SK-N-SH (cell line): Measurements from ENCODE around the gene TPD52L1. TPM values are rescaled to one million over a fixed set of nuclear protein-coding genes. Genes with fewer than 3 reads are reported as not detected.

Experiments used
- CTCF ChIA-PET: fragments of 300-600, 350-600 bp; formaldehyde crosslinking; extraction: SDS; loops from one replicate; lab custom pipeline; 2021; lab: Yijun Ruan, JAX
- POLR2A ChIA-PET: fragments of 350-600 bp; sonication (Branson Sonifier 250); formaldehyde crosslinking; extraction: SDS; loops from one replicate; lab custom pipeline; 2020; ENCODE audit warnings: antibody characterized with exemption, inconsistent platforms; lab: Yijun Ruan, JAX
- DNase-seq: peaks from one replicate; pipeline ENCODE4 v3.0.0; 2012
- H2AFZ ChIP-seq: fragments of 200-600 bp; sonication (generic); 2 replicates; pipeline ENCODE4 v1.8.1; 2016; ENCODE audit warnings: antibody characterized with exemption, mild to moderate bottlenecking, low read depth
- H3F3A ChIP-seq: fragments of 200-600 bp; sonication (generic); replicated peaks from 2 replicates; pipeline ENCODE3; 2016; ENCODE audit warnings: antibody characterized with exemption, mild to moderate bottlenecking; ENCODE audit not compliant: insufficient read depth
- H3K27ac ChIP-seq, 2 experiments: fragments of 200-500 bp in 1 of 2; fragments of 200-600 bp in 1 of 2; sonication (Bioruptor generic) in 1 of 2; sonication (generic), shearing (Covaris generic) in 1 of 2; 2 replicates each; pipeline versions ENCODE4 v1.5.1 to v1.6.1; 2014 to 2016; ENCODE audit warnings: low read depth in 2 of 2, inconsistent platforms in 1 of 2, low read length in 1 of 2, mild to moderate bottlenecking in 1 of 2, mixed read lengths in 1 of 2
- H3K27me3 ChIP-seq: fragments of 200-600 bp; sonication (generic), shearing (Covaris generic); 2 replicates; pipeline ENCODE4 v1.6.1; 2016; ENCODE audit warnings: mixed run types; ENCODE audit not compliant: insufficient read depth
- H3K36me3 ChIP-seq, 2 experiments: fragments of 200-500 bp in 1 of 2; fragments of 200-600 bp in 1 of 2; sonication (Bioruptor generic) in 1 of 2; sonication (generic) in 1 of 2; replicated peaks in 1 of 2; 2 replicates each; pipeline versions ENCODE3 to v1.5.1; 2014 to 2016; ENCODE audit warnings: low read length in 1 of 2, mild to moderate bottlenecking in 1 of 2; ENCODE audit not compliant: insufficient read depth in 2 of 2, control insufficient read depth in 1 of 2
- H3K4me1 ChIP-seq, 2 experiments: fragments of 200-500 bp in 1 of 2; fragments of 200-600 bp in 1 of 2; sonication (Bioruptor generic) in 1 of 2; sonication (generic), shearing (Covaris generic) in 1 of 2; 2 replicates each; pipeline versions ENCODE4 v1.5.1 to v1.6.1; 2014 to 2016; ENCODE audit warnings: low read depth in 1 of 2, low read length in 1 of 2, mixed run types in 1 of 2; ENCODE audit not compliant: insufficient read depth in 2 of 2, control insufficient read depth in 1 of 2
- H3K4me2 ChIP-seq: fragments of 200-600 bp; sonication (generic), shearing (Covaris generic); 2 replicates; pipeline ENCODE4 v1.6.1; 2017; ENCODE audit warnings: mixed run types
- H3K4me3 ChIP-seq, 2 experiments: fragments of 200-500 bp in 1 of 2; fragments of 200-600 bp in 1 of 2; sonication (Bioruptor generic) in 1 of 2; sonication (generic), shearing (Covaris generic) in 1 of 2; 2 replicates each; pipeline versions ENCODE4 v1.5.1 to v1.8.1; 2014 to 2016; ENCODE audit warnings: low read depth in 2 of 2, inconsistent platforms in 1 of 2, low read length in 1 of 2, mild to moderate bottlenecking in 1 of 2, mixed read lengths in 1 of 2, moderate library complexity in 1 of 2
- H3K79me2 ChIP-seq: fragments of 200-600 bp; sonication (generic); 2 replicates; pipeline ENCODE4 v1.8.1; 2017; ENCODE audit warnings: mild to moderate bottlenecking; ENCODE audit not compliant: insufficient read depth
- H3K9ac ChIP-seq: fragments of 200-600 bp; sonication (generic); 2 replicates; pipeline ENCODE4 v1.6.1; 2017; ENCODE audit warnings: mixed run types
- H3K9me2 ChIP-seq: fragments of 200-600 bp; sonication (generic); 2 replicates; pipeline ENCODE4 v1.6.1; 2017; ENCODE audit warnings: mixed run types
- H3K9me3 ChIP-seq: fragments of 200-600 bp; sonication (generic); 2 replicates; pipeline ENCODE4 v1.6.1; 2017; ENCODE audit warnings: mixed run types, mild to moderate bottlenecking, moderate library complexity
- H4K20me1 ChIP-seq: fragments of 200-600 bp; sonication (generic); 2 replicates; pipeline ENCODE4 v1.6.1; 2017; ENCODE audit warnings: mild to moderate bottlenecking, mixed run types; ENCODE audit not compliant: insufficient read depth
- CHD2 ChIP-seq: fragments of 150-350 bp; IDR thresholded peaks from 2 replicates; pipeline ENCODE4 v1.6.1; 2018; ENCODE audit warnings: low read length; ENCODE audit not compliant: partially characterized antibody
- EP300 ChIP-seq, 2 experiments: IDR thresholded peaks; 2 replicates each; pipeline versions ENCODE4 v1.4.0 to v1.6.1; 2012; ENCODE audit warnings: borderline replicate concordance in 1 of 2, low read depth in 1 of 2, low read length in 1 of 2
- EZH2phosphoT487 ChIP-seq: fragments of 200-600 bp; sonication (generic); IDR thresholded peaks from 2 replicates; pipeline ENCODE4 v1.6.1; 2017; ENCODE audit warnings: low read depth, mixed run types, mild to moderate bottlenecking, antibody characterized with exemption, moderate library complexity, borderline replicate concordance
- FOXJ3 ChIP-seq: sonication (generic); formaldehyde crosslinking; IDR thresholded peaks from 2 replicates; pipeline ENCODE4 v1.5.1; 2020; ENCODE audit warnings: mild to moderate bottlenecking, missing genetic modification reagents
- GABPA ChIP-seq: IDR thresholded peaks from 2 replicates; pipeline ENCODE4 v1.4.0; 2012; ENCODE audit warnings: low read depth, mild to moderate bottlenecking
- MAX ChIP-seq: IDR thresholded peaks from 2 replicates; pipeline ENCODE4 v1.4.0; 2012; ENCODE audit warnings: low read depth
- MEF2A ChIP-seq: IDR thresholded peaks from 2 replicates; pipeline ENCODE4 v1.4.0; 2012; ENCODE audit warnings: low read depth, borderline replicate concordance
- MXI1 ChIP-seq: IDR thresholded peaks from 2 replicates; pipeline ENCODE4 v1.6.1; 2012; ENCODE audit warnings: mild to moderate bottlenecking, low read depth, low read length, improper control_type of control experiment
- NFIC ChIP-seq: IDR thresholded peaks from 2 replicates; pipeline ENCODE4 v1.4.0; 2012; ENCODE audit warnings: borderline replicate concordance
- NRF1 ChIP-seq: IDR thresholded peaks from 2 replicates; pipeline ENCODE4 v1.6.1; 2012; ENCODE audit warnings: low read depth, mild to moderate bottlenecking, low read length
- REST ChIP-seq: IDR thresholded peaks from 2 replicates; pipeline ENCODE4 v1.6.1; 2012; ENCODE audit warnings: mild to moderate bottlenecking, low read depth, low read length, moderate library complexity
- RFX5 ChIP-seq: IDR thresholded peaks from 2 replicates; pipeline ENCODE4 v1.6.1; 2012; ENCODE audit warnings: mild to moderate bottlenecking, improper control_type of control experiment, low read length
- RXRA ChIP-seq: IDR thresholded peaks from 2 replicates; pipeline ENCODE4 v1.4.0; 2012; ENCODE audit warnings: low read depth, mild to moderate bottlenecking, borderline replicate concordance
- SIN3A ChIP-seq: IDR thresholded peaks from 2 replicates; pipeline ENCODE4 v1.6.1; 2012; ENCODE audit warnings: low read depth, mild to moderate bottlenecking, low read length, moderate library complexity, borderline replicate concordance
- SMC3 ChIP-seq: IDR thresholded peaks from 2 replicates; pipeline ENCODE4 v1.6.1; 2012; ENCODE audit warnings: low read depth, low read length, improper control_type of control experiment
- TAF1 ChIP-seq: IDR thresholded peaks from 2 replicates; pipeline ENCODE4 v1.6.1; 2012; ENCODE audit warnings: low read depth, mild to moderate bottlenecking, low read length, moderate library complexity, borderline replicate concordance
- USF2 ChIP-seq: fragments of 150-350 bp; IDR thresholded peaks from 2 replicates; pipeline ENCODE4 v1.6.1; 2017; ENCODE audit warnings: antibody characterized with exemption, low read length, low read depth, borderline replicate concordance
- ZBTB33 ChIP-seq: IDR thresholded peaks from 2 replicates; pipeline ENCODE4 v1.4.0; 2012; ENCODE audit warnings: low read depth, borderline replicate concordance
- WGBS: methylation state at CpG from one replicate; pipeline ENCODE4 v1.1.6; 2017; ENCODE audit warnings: low lambda C conversion rate; 5-methylcytosine and 5-hydroxymethylcytosine counted together
- polyA plus RNA-seq, 3 experiments: library from polyadenylated mRNA; depleted of rRNA; stranded (reverse); fragments of >200 nt; gene quantifications; 2 replicates each; pipeline ENCODE4 v1.2.3, GENCODE V29; 2012

TPD52L1 gene
- polyA plus RNA-seq, 1 of the 3 experiments (the other 2 are of a cell fraction), result 0.13 TPM

- TF ChIP-seq RXRA, result no peak
- TF ChIP-seq MEF2A, result no peak
Measured at GRCh38 chr6:125232466-125232865, 78.9 kb downstream of the TPD52L1 start (continued).

GRCh38 chr6:125233202-125233601, 79.6 kb downstream of the TPD52L1 start:
- POLR2A ChIA-PET, result no interaction called here
- H3K36me3 ChIP-seq, result no peaks in the 10 kb centered on the region
- H3K9ac ChIP-seq, result no peak overlapping the region
- peaks cover 12% of the 10 kb centered on the region for H3K27me3 ChIP-seq
- no peaks in the 10 kb centered on the region for H3K9me3 ChIP-seq
- H2AFZ ChIP-seq, result no peak overlapping the region
- H3K4me3 ChIP-seq, result no peak overlapping the region
- H4K20me1 ChIP-seq, result no peaks in the 10 kb centered on the region
- TF ChIP-seq REST (no peak), USF2 (no peak), NRF1 (no peak), TAF1 (no peak), EP300 (IDR thresholded peaks at IDR 0.05; ENCODE audit: borderline replicate concordance in 1 of 2, low read depth in 1 of 2, low read length in 1 of 2) (no peak), SMC3 (no peak), MAX (no peak), ZBTB33 (no peak), EZH2phosphoT487 (no peak), SIN3A (no peak), CHD2 (no peak), MXI1 (no peak), RFX5 (no peak), GABPA (no peak), FOXJ3 (CRISPR knock-in tag) (no peak), NFIC (no peak)
- no peak overlapping the region for H3K27ac ChIP-seq
- H3K4me2 ChIP-seq, result no peak overlapping the region
- H3F3A ChIP-seq, result no peaks in the 10 kb centered on the region
- 6% methylated on average over 3 of the region's 3 CpGs for WGBS
- CTCF ChIA-PET, result no interaction called here
- no peak for DNase-seq
- no peaks in the 10 kb centered on the region for H3K4me1 ChIP-seq
- H3K9me2 ChIP-seq, result no peaks in the 10 kb centered on the region
- H3K79me2 ChIP-seq, result no peaks in the 10 kb centered on the region
